ENCODE results near the gene PTPRD.

GRCh38 chr9:8632493-8632892, 1980.3 kb downstream of the PTPRD start:
- TF ChIP-seq, protein P1, sequence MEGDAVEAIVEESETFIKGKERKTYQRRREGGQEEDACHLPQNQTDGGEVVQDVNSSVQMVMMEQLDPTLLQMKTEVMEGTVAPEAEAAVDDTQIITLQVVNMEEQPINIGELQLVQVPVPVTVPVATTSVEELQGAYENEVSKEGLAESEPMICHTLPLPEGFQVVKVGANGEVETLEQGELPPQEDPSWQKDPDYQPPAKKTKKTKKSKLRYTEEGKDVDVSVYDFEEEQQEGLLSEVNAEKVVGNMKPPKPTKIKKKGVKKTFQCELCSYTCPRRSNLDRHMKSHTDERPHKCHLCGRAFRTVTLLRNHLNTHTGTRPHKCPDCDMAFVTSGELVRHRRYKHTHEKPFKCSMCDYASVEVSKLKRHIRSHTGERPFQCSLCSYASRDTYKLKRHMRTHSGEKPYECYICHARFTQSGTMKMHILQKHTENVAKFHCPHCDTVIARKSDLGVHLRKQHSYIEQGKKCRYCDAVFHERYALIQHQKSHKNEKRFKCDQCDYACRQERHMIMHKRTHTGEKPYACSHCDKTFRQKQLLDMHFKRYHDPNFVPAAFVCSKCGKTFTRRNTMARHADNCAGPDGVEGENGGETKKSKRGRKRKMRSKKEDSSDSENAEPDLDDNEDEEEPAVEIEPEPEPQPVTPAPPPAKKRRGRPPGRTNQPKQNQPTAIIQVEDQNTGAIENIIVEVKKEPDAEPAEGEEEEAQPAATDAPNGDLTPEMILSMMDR (conservative IDR thresholded peaks at IDR 0.05; ENCODE audit: low read length) = no peak
- TF ChIP-seq EZH2phosphoT487 (IDR thresholded peaks at IDR 0.05; ENCODE audit: borderline replicate concordance) = no peak

Data from Loucy (cell line).